K562 (cell line): ENCODE results near the gene ITPRIP. TPM values are rescaled to one million over a fixed set of nuclear protein-coding genes. Genes with fewer than 3 reads are reported as not detected.

Source experiments
- AFF1 ChIP-seq, 2 experiments: fragments of 450-650 bp; IDR thresholded peaks; 2 replicates each; pipeline ENCODE4 v1.6.1; 2018; ENCODE audit warnings: mild to moderate bottlenecking in 2 of 2, low read depth in 1 of 2; ENCODE audit not compliant: partially characterized antibody in 2 of 2
- ASH1L ChIP-seq: fragments of 450-650 bp; IDR thresholded peaks from 2 replicates; pipeline ENCODE4 v1.6.1; 2018; ENCODE audit warnings: borderline replicate concordance, mild to moderate bottlenecking, low read depth; ENCODE audit not compliant: partially characterized antibody
- ATF6 ChIP-seq: sonication (generic); formaldehyde crosslinking; IDR thresholded peaks from 2 replicates; pipeline ENCODE4 v1.4.0; 2020; ENCODE audit warnings: mild to moderate bottlenecking, missing genetic modification reagents
- MED1 ChIP-seq: sonication (generic); formaldehyde crosslinking; IDR thresholded peaks from 2 replicates; pipeline ENCODE4 v1.8.1; 2023; ENCODE audit warnings: missing genetic modification reagents, borderline replicate concordance
- NBN ChIP-seq: fragments of 450-650 bp; IDR thresholded peaks from 2 replicates; pipeline ENCODE4 v1.6.1; 2016; ENCODE audit warnings: low read depth, mild to moderate bottlenecking
- POLR2AphosphoS2 ChIP-seq: IDR thresholded peaks from 2 replicates; pipeline ENCODE4 v1.6.1; 2012; ENCODE audit warnings: low read length, improper control_type of control experiment
- RBM15 ChIP-seq: fragments of 200-400 bp; formaldehyde crosslinking; IDR thresholded peaks from 2 replicates; pipeline ENCODE4 v1.6.1; 2018; ENCODE audit warnings: mild to moderate bottlenecking, low read length, moderate library complexity; ENCODE audit not compliant: insufficient read depth
- SIN3A ChIP-seq, 2 experiments: fragments of 150-350 bp in 1 of 2; IDR thresholded peaks; 2 replicates each; pipeline ENCODE4 v1.6.1; 2011 to 2016; ENCODE audit warnings: borderline replicate concordance in 2 of 2, low read depth in 2 of 2, low read length in 2 of 2, mild to moderate bottlenecking in 2 of 2, moderate library complexity in 2 of 2; ENCODE audit not compliant: control insufficient read depth in 1 of 2
- SMARCA4 ChIP-seq: fragments of 450-650 bp; IDR thresholded peaks from 2 replicates; pipeline ENCODE4 v1.6.1; 2016
- ZBTB26 ChIP-seq: fragments of 450-650 bp; formaldehyde crosslinking; IDR thresholded peaks from 2 replicates; pipeline ENCODE4 v1.4.0; 2022; ENCODE audit warnings: missing genetic modification characterization
- ZKSCAN1 ChIP-seq: fragments of 150-350 bp; IDR thresholded peaks from 2 replicates; pipeline ENCODE4 v1.6.1; 2016; ENCODE audit warnings: low read depth, low read length
- polyA plus RNA-seq, 8 experiments: library from polyadenylated mRNA; depleted of rRNA in 4 of 8; stranded (reverse) in 5 of 8; unstranded in 3 of 8; fragments of >200 nt; fragmentation: Nextera tagmentation in 2 of 8; fragmentation: Illumina TruSeq in 1 of 8; extraction: Ambion mirVana in 2 of 8; extraction: Trizol in 1 of 8; gene quantifications; 2 replicates each; pipeline versions ENCODE4 v1.2.1 to v1.2.3, GENCODE V29; 2011 to 2014; ENCODE audit warnings: inconsistent platforms in 1 of 8, missing spikeins in 1 of 8
- total RNA-seq, 7 experiments: library from RNA; depleted of rRNA in 6 of 7; stranded (reverse); fragments of >200 nt in 6 of 7; fragmentation: Illumina TruSeq in 2 of 7; extraction: Trizol in 2 of 7; gene quantifications; 2 replicates each; pipeline versions ENCODE4 v1.2.1 to v1.2.3, GENCODE V29; 2011 to 2021; ENCODE audit warnings: low replicate concordance in 1 of 7
- TF ChIP-seq, protein P1 (sequence below): fragments of 450-650 bp; IDR thresholded peaks from 2 replicates; pipeline ENCODE4 v1.7.0; 2016; ENCODE audit warnings: borderline replicate concordance
- TF ChIP-seq, protein P2 (sequence below): sonication (generic); formaldehyde crosslinking; IDR thresholded peaks from 2 replicates; pipeline ENCODE4 v1.8.0; 2022; ENCODE audit warnings: missing genetic modification reagents, mild to moderate bottlenecking, borderline replicate concordance

ITPRIP gene
- total and polyA plus RNA-seq, 9 of the 15 experiments (the other 6 are each of a cell fraction or from before 2014, with no cell fraction given): 4.4 to 28.5 (median 10.9) TPM

- no peak for TF ChIP-seq RBM15
- TF ChIP-seq MED1: no peak
- TF ChIP-seq NBN: no peak
- no peak for TF ChIP-seq ATF6 (CRISPR knock-in tag)
- TF ChIP-seq ASH1L: no peak
- TF ChIP-seq, protein P1, sequence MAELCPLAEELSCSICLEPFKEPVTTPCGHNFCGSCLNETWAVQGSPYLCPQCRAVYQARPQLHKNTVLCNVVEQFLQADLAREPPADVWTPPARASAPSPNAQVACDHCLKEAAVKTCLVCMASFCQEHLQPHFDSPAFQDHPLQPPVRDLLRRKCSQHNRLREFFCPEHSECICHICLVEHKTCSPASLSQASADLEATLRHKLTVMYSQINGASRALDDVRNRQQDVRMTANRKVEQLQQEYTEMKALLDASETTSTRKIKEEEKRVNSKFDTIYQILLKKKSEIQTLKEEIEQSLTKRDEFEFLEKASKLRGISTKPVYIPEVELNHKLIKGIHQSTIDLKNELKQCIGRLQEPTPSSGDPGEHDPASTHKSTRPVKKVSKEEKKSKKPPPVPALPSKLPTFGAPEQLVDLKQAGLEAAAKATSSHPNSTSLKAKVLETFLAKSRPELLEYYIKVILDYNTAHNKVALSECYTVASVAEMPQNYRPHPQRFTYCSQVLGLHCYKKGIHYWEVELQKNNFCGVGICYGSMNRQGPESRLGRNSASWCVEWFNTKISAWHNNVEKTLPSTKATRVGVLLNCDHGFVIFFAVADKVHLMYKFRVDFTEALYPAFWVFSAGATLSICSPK: no peak
- no peak for TF ChIP-seq ZBTB26
- TF ChIP-seq SMARCA4: 0 out of 2 replicates have a peak, but pooled peaks have one; percentile 39
- no peak for TF ChIP-seq SIN3A (IDR thresholded peaks at IDR 0.05; ENCODE audit: borderline replicate concordance in 2 of 2, control insufficient read depth in 1 of 2, low read depth in 2 of 2, low read length in 2 of 2)
- TF ChIP-seq ZKSCAN1: peak; percentile 94
- TF ChIP-seq AFF1 (IDR thresholded peaks at IDR 0.05; ENCODE audit: low read depth in 1 of 2, partially characterized antibody in 2 of 2): no peak
- TF ChIP-seq POLR2AphosphoS2: no peak
- TF ChIP-seq, protein P2, sequence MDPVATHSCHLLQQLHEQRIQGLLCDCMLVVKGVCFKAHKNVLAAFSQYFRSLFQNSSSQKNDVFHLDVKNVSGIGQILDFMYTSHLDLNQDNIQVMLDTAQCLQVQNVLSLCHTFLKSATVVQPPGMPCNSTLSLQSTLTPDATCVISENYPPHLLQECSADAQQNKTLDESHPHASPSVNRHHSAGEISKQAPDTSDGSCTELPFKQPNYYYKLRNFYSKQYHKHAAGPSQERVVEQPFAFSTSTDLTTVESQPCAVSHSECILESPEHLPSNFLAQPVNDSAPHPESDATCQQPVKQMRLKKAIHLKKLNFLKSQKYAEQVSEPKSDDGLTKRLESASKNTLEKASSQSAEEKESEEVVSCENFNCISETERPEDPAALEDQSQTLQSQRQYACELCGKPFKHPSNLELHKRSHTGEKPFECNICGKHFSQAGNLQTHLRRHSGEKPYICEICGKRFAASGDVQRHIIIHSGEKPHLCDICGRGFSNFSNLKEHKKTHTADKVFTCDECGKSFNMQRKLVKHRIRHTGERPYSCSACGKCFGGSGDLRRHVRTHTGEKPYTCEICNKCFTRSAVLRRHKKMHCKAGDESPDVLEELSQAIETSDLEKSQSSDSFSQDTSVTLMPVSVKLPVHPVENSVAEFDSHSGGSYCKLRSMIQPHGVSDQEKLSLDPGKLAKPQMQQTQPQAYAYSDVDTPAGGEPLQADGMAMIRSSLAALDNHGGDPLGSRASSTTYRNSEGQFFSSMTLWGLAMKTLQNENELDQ (CRISPR knock-in tag): no peak
Observed at GRCh38 chr10:104328896-104329710, 9.2 kb downstream of the ITPRIP start (continued).
